Measurements from ENCODE around the gene NSMCE1. TPM values are rescaled to one million over a fixed set of nuclear protein-coding genes. Genes with fewer than 3 reads are reported as not detected.

Gene NSMCE1
- total and polyA plus RNA-seq, 7 donors: 18.9 to 51.8 (median 28.4) TPM

GRCh38 chr16:27222249-27223225 is 46.0 kb downstream of the NSMCE1 start:
- H3K9me3 ChIP-seq: no peaks in the 10 kb centered on the region
- WGBS, 3 donors: 14 to 17% (median 17%) methylated on average over 30 of the region's 30 CpGs
- intact Hi-C loops (cut with DNase I): no loop called here
- peaks cover 0 to 36% of the 10 kb centered on the region in 2 donors for H3K36me3 ChIP-seq (ENCODE audit: insufficient read depth in 1 of 2, low read depth in 1 of 2)
- DNase-seq (peak; percentile 60 to 73), ATAC-seq (peak; percentile 73 to 82 (median 79))
- H3K27me3 ChIP-seq (ENCODE audit: insufficient read depth in 3 of 3, low read length in 2 of 3): no peaks in the 10 kb centered on the region
- peaks cover 18% of the 10 kb centered on the region for H3K4me1 ChIP-seq
- no peak for TF ChIP-seq CTCF (IDR thresholded peaks at IDR 0.05)
- peak overlapping the region; percentile 81 for H3K27ac ChIP-seq
- H3K4me3 ChIP-seq: peak overlapping the region; percentile 39

DNA sequence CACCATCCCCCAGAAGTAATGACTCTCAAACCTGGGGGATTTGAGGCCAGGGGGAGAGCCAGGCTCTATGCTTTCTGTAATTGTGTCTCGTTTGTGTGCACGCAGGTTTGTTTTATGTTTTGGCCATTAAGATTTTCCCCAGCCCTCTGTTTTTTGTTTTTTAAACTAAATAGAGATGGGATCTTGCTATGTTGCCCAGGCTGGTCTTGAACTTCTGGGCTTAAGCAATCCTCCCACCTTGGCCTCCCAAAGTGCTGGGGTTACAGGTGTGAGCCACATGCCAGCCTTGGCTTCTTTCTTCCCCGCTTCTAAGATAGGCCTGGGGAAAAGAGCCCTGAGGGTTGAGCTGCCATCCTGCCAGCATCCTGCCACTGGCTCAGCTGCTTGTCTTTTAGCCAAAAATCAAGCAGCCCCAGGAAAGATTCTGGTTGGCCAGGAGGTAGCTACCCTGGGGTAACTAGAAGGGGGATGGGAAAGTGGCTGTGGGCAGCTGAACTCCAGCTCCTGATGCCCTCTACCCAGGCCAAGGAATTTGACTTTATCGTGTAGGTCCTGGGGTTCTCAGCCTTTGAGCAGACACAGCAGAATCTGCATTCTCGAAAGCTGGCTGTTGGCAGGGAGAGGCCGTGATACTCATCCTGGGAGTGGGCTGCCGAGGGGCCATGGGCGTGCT is 46.9 kb downstream of the NSMCE1 start:
- intact Hi-C loops (cut with DNase I): no loop called here
- Histone ChIP-seq H3K4me3 (peak overlapping the region; percentile 39), H3K27me3 (ENCODE audit: insufficient read depth in 3 of 3, low read length in 2 of 3) (no peaks in the 10 kb centered on the region), H3K36me3 (ENCODE audit: insufficient read depth in 1 of 2, low read depth in 1 of 2) (peaks cover 0 to 39% of the 10 kb centered on the region in 2 donors), H3K9me3 (no peaks in the 10 kb centered on the region), H3K4me1 (peaks cover 23% of the 10 kb centered on the region), H3K27ac (peak overlapping the region; percentile 81)
- WGBS, 3 donors: 53 to 63% (median 55%) methylated on average over 8 of the region's 8 CpGs
- TF ChIP-seq CTCF (IDR thresholded peaks at IDR 0.05): no peak
- ATAC-seq (peak in 2 of 4 donors; percentile 2 to 8), DNase-seq (no peak)

GRCh38 chr16:27220991-27221390 is 47.6 kb downstream of the NSMCE1 start:
- 86 to 91% (median 90%) methylated on average over 16 of the region's 16 CpGs for WGBS, 3 donors

GRCh38 chr16:27220527-27220926 is 48.0 kb downstream of the NSMCE1 start:
- H3K9me3 ChIP-seq: no peaks in the 10 kb centered on the region
- DNase-seq (no peak), ATAC-seq (no peak)
- no peaks in the 10 kb centered on the region for H3K27me3 ChIP-seq (ENCODE audit: insufficient read depth in 3 of 3, low read length in 2 of 3)
- H3K36me3 ChIP-seq (ENCODE audit: insufficient read depth in 1 of 2, low read depth in 1 of 2): peaks cover 0 to 43% of the 10 kb centered on the region in 2 donors
- peaks cover 25% of the 10 kb centered on the region for H3K4me1 ChIP-seq
- H3K27ac ChIP-seq: no peak overlapping the region
- H3K4me3 ChIP-seq: no peak overlapping the region
- TF ChIP-seq CTCF (IDR thresholded peaks at IDR 0.05): no peak
- intact Hi-C loops (cut with DNase I): no loop called here
- WGBS, 3 donors: 91 to 96% (median 94%) methylated on average over 8 of the region's 8 CpGs

More at GRCh38 chr16:27220991-27221390, 47.6 kb downstream of the NSMCE1 start:
- intact Hi-C loops (cut with DNase I): no loop called here
- Histone ChIP-seq H3K27ac (no peak overlapping the region), H3K36me3 (ENCODE audit: insufficient read depth in 1 of 2, low read depth in 1 of 2) (peaks cover 0 to 40% of the 10 kb centered on the region in 2 donors), H3K27me3 (ENCODE audit: insufficient read depth in 3 of 3, low read length in 2 of 3) (no peaks in the 10 kb centered on the region), H3K4me3 (no peak overlapping the region), H3K4me1 (peaks cover 25% of the 10 kb centered on the region), H3K9me3 (no peaks in the 10 kb centered on the region)
- DNase-seq (peak in 1 of 2 donors; percentile 40), ATAC-seq (no peak)
- no peak for TF ChIP-seq CTCF (IDR thresholded peaks at IDR 0.05)

All from psoas muscle (tissue), 8 donors.